MM.1S (cell line): ENCODE data around the gene AUTS2.

Experiments used
- DNase-seq: peaks from one replicate; pipeline ENCODE4 v3.0.0-alpha.2; 2015
- H2AFZ ChIP-seq: fragments of 300-600 bp; sonication (generic); 2 replicates; pipeline ENCODE4 v1.6.0; 2016; ENCODE audit warnings: antibody characterized with exemption, low read length
- H3F3A ChIP-seq: fragments of 300-600 bp; sonication (generic); 2 replicates; pipeline ENCODE4 v1.6.1; 2016; ENCODE audit warnings: mild to moderate bottlenecking, antibody characterized with exemption, low read length, moderate library complexity, mixed read lengths; ENCODE audit not compliant: insufficient read depth
- H3K27ac ChIP-seq: fragments of 300-600 bp; sonication (generic); 2 replicates; pipeline ENCODE4 v1.5.1; 2016; ENCODE audit warnings: mild to moderate bottlenecking, low read length
- H3K27me3 ChIP-seq: fragments of 300-600 bp; sonication (generic); replicated peaks from 2 replicates; pipeline ENCODE4 v1.6.0; 2016; ENCODE audit warnings: low read length; ENCODE audit not compliant: insufficient read depth
- H3K36me3 ChIP-seq: fragments of 300-600 bp; sonication (generic); replicated peaks from 2 replicates; pipeline ENCODE4 v1.6.1; 2016; ENCODE audit warnings: mild to moderate bottlenecking, low read length, mixed read lengths; ENCODE audit not compliant: insufficient read depth
- H3K4me1 ChIP-seq: fragments of 300-600 bp; sonication (generic); 2 replicates; pipeline ENCODE4 v1.6.1; 2016; ENCODE audit warnings: low read length, mixed read lengths
- H3K4me2 ChIP-seq: fragments of 300-600 bp; sonication (generic); 2 replicates; pipeline ENCODE4 v1.6.0; 2016; ENCODE audit warnings: low read depth, low read length
- H3K4me3 ChIP-seq: fragments of 300-600 bp; sonication (generic); 2 replicates; pipeline ENCODE4 v1.5.1; 2016; ENCODE audit warnings: low read length, mixed read lengths
- H3K79me2 ChIP-seq: fragments of 300-600 bp; sonication (generic); 2 replicates; pipeline ENCODE4 v1.6.1; 2016; ENCODE audit warnings: mixed run types, low read length, mixed read lengths
- H3K9ac ChIP-seq: fragments of 300-600 bp; sonication (generic); 2 replicates; pipeline ENCODE4 v1.6.1; 2016; ENCODE audit warnings: low read length, mixed read lengths
- H3K9me2 ChIP-seq: fragments of 300-600 bp; sonication (generic); replicated peaks from 2 replicates; pipeline ENCODE4 v1.6.1; 2016; ENCODE audit warnings: mild to moderate bottlenecking, low read length, mixed read lengths; ENCODE audit not compliant: insufficient read depth
- H3K9me3 ChIP-seq: fragments of 300-600 bp; sonication (generic); replicated peaks from 2 replicates; pipeline ENCODE4 v1.6.1; 2016; ENCODE audit warnings: mild to moderate bottlenecking, low read length, mixed read lengths; ENCODE audit not compliant: insufficient read depth
- H4K20me1 ChIP-seq: fragments of 300-600 bp; sonication (generic); 2 replicates; pipeline ENCODE4 v1.6.1; 2016; ENCODE audit warnings: mild to moderate bottlenecking, low read length, moderate library complexity, mixed read lengths; ENCODE audit not compliant: insufficient read depth
- EZH2 ChIP-seq: fragments of 300-600 bp; sonication (generic); optimal IDR thresholded peaks from 2 replicates; pipeline ENCODE3; 2017; ENCODE audit warnings: low read depth, mild to moderate bottlenecking, antibody characterized with exemption, low read length, mixed read lengths
- EZH2phosphoT487 ChIP-seq: fragments of 300-600 bp; sonication (generic); IDR thresholded peaks from 2 replicates; pipeline ENCODE4 v1.6.1; 2018; ENCODE audit warnings: antibody characterized with exemption, low read length
- TF ChIP-seq, protein P1 (sequence below): fragments of 300-600 bp; sonication (generic); IDR thresholded peaks from 2 replicates; pipeline ENCODE4 v1.5.1; 2016; ENCODE audit warnings: antibody characterized with exemption, low read length, mixed read lengths

Gene AUTS2

DNA sequence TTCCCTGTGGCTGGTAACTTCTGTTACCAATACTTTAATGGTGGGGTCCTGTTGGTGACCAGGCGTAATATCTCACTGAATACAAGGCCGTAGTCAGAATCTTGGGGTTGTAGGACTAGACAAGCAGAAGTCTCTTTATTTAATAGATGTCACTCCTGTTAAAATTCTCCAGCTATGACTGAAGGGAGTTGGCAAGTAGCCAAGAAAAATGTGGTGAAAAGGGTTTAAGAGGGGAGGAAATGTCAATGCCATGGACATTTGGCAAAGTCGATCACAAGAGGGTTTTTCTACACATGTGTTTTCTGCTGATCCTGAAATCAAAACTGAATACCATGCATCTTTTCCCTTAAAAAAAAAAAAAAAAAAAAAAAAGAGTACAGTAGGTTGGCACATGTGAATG lies 533.5 kb downstream of the AUTS2 start:
- no peak for TF ChIP-seq EZH2phosphoT487
- TF ChIP-seq, protein P1, sequence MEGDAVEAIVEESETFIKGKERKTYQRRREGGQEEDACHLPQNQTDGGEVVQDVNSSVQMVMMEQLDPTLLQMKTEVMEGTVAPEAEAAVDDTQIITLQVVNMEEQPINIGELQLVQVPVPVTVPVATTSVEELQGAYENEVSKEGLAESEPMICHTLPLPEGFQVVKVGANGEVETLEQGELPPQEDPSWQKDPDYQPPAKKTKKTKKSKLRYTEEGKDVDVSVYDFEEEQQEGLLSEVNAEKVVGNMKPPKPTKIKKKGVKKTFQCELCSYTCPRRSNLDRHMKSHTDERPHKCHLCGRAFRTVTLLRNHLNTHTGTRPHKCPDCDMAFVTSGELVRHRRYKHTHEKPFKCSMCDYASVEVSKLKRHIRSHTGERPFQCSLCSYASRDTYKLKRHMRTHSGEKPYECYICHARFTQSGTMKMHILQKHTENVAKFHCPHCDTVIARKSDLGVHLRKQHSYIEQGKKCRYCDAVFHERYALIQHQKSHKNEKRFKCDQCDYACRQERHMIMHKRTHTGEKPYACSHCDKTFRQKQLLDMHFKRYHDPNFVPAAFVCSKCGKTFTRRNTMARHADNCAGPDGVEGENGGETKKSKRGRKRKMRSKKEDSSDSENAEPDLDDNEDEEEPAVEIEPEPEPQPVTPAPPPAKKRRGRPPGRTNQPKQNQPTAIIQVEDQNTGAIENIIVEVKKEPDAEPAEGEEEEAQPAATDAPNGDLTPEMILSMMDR = no peak
- TF ChIP-seq EZH2 = no peak
- no peaks in the 10 kb centered on the region for H3F3A ChIP-seq
- H3K9me3 ChIP-seq = no peaks in the 10 kb centered on the region
- H3K9me2 ChIP-seq = no peaks in the 10 kb centered on the region
- H3K9ac ChIP-seq = no peak overlapping the region
- H3K27me3 ChIP-seq = no peaks in the 10 kb centered on the region
- H2AFZ ChIP-seq = no peak overlapping the region
- H3K4me2 ChIP-seq = no peak overlapping the region
- no peaks in the 10 kb centered on the region for H3K79me2 ChIP-seq
- H3K27ac ChIP-seq = no peak overlapping the region
- H3K4me3 ChIP-seq = no peak overlapping the region
- DNase-seq = no peak
- peaks cover 6% of the 10 kb centered on the region; the same call in 1 of the 2 replicates for H3K4me1 ChIP-seq
- no peaks in the 10 kb centered on the region for H4K20me1 ChIP-seq
- H3K36me3 ChIP-seq = no peaks in the 10 kb centered on the region

DNA sequence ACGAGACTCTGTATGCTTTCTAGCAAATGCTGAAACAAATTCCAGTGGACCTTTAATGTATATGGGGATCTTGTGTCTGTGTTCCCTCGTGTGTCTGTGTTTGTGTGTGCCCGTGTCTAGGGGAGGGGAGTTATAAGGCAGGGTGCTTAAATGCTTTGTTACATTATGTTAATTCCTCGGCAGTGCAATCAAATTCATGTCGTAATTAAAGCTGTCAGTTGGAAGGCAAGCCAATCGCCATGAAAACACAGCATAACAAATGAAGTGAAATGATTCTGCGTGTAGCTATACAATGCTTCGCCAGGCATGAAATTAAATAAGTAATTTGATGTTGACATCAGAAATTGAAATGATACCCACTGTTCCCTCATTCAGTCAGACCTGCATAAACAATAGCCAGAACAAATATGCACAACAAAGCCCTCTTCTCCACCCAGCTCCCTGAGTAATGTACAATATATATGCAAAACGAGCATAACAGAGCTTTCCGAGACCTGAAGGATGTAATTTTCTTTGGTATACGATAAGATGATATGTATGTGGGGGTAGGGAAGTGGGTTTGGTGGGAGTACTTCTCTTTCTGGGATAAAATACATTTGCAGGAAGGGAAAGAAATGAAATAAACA lies 534.1 kb downstream of the AUTS2 start:
- Histone ChIP-seq H3K9me3 (no peaks in the 10 kb centered on the region), H3K36me3 (no peaks in the 10 kb centered on the region), H3K9ac (no peak overlapping the region), H3K4me3 (no peak overlapping the region), H3K27ac (no peak overlapping the region), H3K27me3 (no peaks in the 10 kb centered on the region), H3K4me1 (peaks cover 6% of the 10 kb centered on the region; the same call in 1 of the 2 replicates), H4K20me1 (no peaks in the 10 kb centered on the region), H3K79me2 (no peaks in the 10 kb centered on the region), H3F3A (no peaks in the 10 kb centered on the region), H3K9me2 (no peaks in the 10 kb centered on the region), H2AFZ (no peak overlapping the region), H3K4me2 (no peak overlapping the region)
- no peak for TF ChIP-seq EZH2
- no peak for TF ChIP-seq EZH2phosphoT487
- TF ChIP-seq, protein P1 = no peak
- no peak for DNase-seq

DNA sequence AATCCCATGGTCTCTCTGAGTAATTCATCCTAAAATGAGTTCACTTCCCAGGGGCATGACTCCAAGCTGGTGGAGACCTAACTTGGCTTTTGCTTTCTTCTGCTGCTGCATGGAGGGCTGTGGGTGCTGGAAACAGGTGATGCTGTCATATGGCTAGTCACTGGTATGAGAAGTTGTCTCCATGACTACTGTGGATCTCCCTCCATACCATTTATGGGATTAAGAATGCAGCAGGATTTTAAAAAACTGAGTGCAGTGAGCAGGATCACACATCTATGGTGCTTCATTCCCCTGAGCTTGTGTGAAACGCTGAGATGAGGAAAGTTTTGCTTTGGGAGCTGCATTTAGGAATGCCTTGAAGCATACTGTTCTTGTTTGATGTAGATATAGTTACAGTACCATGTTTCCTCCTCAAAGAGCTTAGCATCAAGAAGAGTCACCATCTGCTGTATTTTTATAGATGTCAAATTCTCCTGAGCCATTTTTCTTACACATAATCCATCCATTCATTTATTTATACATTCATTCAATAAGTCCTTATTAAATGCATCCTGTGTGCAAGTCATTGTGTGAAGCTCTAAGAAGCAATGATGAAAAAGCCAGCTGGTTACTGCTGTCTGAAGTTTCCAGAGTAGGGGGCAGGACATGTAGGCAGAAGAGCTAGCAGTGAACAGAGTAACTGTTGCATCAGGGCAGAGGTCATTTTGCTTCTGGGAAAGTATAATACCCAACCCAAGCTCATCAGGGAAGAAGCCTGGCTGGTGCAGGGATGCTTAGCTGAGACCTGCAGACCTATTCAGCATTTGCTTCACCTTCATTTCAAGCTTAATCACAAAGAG lies 534.8 kb downstream of the AUTS2 start:
- Histone ChIP-seq H3K4me1 (peaks cover 6% of the 10 kb centered on the region; the same call in 1 of the 2 replicates), H3K9me2 (no peaks in the 10 kb centered on the region), H3K9me3 (no peaks in the 10 kb centered on the region), H4K20me1 (no peaks in the 10 kb centered on the region), H3K27ac (no peak overlapping the region), H3K4me2 (no peak overlapping the region), H3K36me3 (no peaks in the 10 kb centered on the region), H3K4me3 (no peak overlapping the region), H3K9ac (no peak overlapping the region), H2AFZ (no peak overlapping the region), H3F3A (no peaks in the 10 kb centered on the region), H3K27me3 (no peaks in the 10 kb centered on the region), H3K79me2 (no peaks in the 10 kb centered on the region)
- no peak for DNase-seq
- TF ChIP-seq, protein P1 = no peak
- TF ChIP-seq EZH2phosphoT487 = no peak
- TF ChIP-seq EZH2 = no peak
